C4-2B (cell line): ENCODE results near the gene MYL2.

Experiments used
- H3K27ac ChIP-seq: fragments of 450-650 bp; 2 replicates; pipeline ENCODE4 v1.5.1; 2017
- ZFX ChIP-seq: fragments of 450-650 bp; IDR thresholded peaks from 2 replicates; pipeline ENCODE4 v1.6.1; 2017
- TF ChIP-seq, protein P1 (sequence below): fragments of 450-650 bp; conservative IDR thresholded peaks from 2 replicates; pipeline ENCODE4 v1.5.1; 2017; ENCODE audit warnings: mild to moderate bottlenecking

Gene MYL2

GRCh38 chr12:110935588-110935987, 15.2 kb upstream of the MYL2 start:
- TF ChIP-seq, protein P1, sequence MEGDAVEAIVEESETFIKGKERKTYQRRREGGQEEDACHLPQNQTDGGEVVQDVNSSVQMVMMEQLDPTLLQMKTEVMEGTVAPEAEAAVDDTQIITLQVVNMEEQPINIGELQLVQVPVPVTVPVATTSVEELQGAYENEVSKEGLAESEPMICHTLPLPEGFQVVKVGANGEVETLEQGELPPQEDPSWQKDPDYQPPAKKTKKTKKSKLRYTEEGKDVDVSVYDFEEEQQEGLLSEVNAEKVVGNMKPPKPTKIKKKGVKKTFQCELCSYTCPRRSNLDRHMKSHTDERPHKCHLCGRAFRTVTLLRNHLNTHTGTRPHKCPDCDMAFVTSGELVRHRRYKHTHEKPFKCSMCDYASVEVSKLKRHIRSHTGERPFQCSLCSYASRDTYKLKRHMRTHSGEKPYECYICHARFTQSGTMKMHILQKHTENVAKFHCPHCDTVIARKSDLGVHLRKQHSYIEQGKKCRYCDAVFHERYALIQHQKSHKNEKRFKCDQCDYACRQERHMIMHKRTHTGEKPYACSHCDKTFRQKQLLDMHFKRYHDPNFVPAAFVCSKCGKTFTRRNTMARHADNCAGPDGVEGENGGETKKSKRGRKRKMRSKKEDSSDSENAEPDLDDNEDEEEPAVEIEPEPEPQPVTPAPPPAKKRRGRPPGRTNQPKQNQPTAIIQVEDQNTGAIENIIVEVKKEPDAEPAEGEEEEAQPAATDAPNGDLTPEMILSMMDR: no peak
- TF ChIP-seq ZFX: no peak
- H3K27ac ChIP-seq: no peak overlapping the region

DNA sequence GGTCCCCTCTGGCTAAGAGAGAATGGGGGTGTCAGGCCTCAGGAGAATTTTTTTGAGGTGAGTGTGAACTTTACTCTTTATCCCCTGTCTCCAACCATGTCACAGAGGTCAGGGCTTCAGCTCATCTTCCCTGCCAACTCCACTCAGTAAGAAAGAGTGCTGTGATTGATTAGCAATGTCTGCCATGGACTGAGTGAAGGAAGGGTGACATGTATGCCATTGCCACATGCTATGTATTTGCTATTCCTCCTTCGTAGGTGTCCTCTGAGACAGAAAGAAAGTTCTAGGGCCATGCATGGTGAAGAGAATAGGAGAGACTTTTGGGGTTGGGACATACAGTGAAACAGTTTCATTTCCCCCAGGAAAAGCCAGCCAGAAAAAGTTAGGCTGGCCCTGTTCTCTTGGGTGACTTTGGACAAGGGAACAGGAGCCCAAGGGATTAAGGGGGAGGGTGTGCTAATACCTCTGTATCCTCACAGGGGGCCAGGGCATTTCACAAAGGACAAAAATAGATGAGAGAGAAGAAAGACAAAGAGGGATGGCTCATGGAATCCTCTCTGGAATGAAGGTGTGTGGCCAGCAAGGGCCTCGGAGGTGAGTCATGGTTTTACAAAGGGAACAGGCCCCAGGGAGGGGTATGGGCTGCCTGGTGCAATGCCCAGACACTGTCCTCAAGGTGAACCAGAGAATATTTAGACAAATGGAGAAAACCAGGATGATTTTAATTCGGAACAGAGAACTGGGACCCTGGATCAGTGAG, 13.9 kb upstream of the MYL2 start:
- H3K27ac ChIP-seq: no peak overlapping the region
- TF ChIP-seq, protein P1: no peak
- TF ChIP-seq ZFX: no peak

- TF ChIP-seq, protein P1: no peak
- no peak for TF ChIP-seq ZFX
- no peak overlapping the region for H3K27ac ChIP-seq
Observed at GRCh38 chr12:110933326-110933974, 13.1 kb upstream of the MYL2 start.

GRCh38 chr12:110932046-110932445, 11.7 kb upstream of the MYL2 start:
- no peak overlapping the region for H3K27ac ChIP-seq

GRCh38 chr12:110931315-110931728, 10.9 kb upstream of the MYL2 start:
- no peak overlapping the region for H3K27ac ChIP-seq
- TF ChIP-seq, protein P1: no peak
- TF ChIP-seq ZFX: no peak

More at GRCh38 chr12:110932046-110932445, 11.7 kb upstream of the MYL2 start:
- TF ChIP-seq ZFX: no peak
- TF ChIP-seq, protein P1: peak; percentile 55

DNA sequence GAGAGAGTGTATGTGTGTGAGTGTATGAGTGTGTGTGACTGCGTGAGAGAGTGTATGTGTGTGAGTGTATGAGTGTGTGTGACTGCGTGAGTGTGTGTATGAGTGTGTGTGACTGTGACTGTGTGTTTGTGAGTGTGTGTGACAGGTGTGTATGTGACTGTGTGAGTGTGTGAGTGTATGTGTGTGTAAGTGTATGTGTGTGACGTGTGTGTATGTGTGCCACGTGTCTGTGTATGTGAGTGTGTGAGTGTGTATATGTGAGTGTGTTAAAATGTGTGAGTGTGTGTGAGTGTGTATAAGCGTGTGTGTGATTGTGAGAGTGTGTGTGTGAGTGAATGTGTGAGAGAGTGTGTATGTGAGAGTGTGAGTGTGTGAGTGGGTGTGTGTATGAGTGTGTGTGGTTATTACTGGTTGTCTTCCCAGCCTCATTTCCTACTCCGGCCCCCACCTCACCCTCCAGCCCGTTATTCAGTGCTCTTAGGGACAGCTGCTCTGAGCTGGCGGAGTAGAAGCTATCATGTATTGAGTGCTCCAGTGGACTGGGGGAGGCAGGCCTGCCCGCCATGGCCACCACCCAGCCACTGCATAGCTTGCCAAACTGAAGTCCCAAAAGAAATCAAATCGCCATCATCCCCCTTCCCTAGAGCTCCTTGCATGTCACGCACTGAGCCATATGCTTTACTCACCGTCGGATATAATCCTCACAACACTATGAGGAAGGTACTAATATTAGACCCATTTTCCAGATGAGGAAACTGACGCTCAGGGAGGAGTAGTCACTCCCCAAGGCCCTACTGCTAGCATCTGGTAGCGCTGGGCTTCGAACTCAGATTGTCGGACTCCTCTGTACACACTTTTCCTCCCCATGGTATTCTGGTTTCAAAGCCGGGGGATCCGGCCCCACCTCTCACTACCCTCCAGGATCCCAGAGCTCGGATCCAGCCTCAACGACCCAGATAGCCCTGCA, 10.3 kb upstream of the MYL2 start:
- no peak overlapping the region for H3K27ac ChIP-seq
- no peak for TF ChIP-seq ZFX
- TF ChIP-seq, protein P1: no peak
